Gastroesophageal sphincter (tissue), 3 donors: Measurements from ENCODE around the gene IL16.

ENCODE experiments used
- CTCF ChIP-seq, 4 experiments: fragments of 200-600 bp in 2 of 4; fragments of 450-650 bp in 2 of 4; sonication (generic) in 1 of 4; IDR thresholded peaks; one replicate each; pipeline ENCODE4 v1.5.1; 2017 to 2019; ENCODE audit warnings: antibody characterized with exemption in 4 of 4, mild to moderate bottlenecking in 2 of 4, moderate library complexity in 2 of 4
- EP300 ChIP-seq: sonication (generic); formaldehyde crosslinking; IDR thresholded peaks from one replicate; pipeline ENCODE4 v1.6.1; 2017; ENCODE audit warnings: antibody characterized with exemption, mild to moderate bottlenecking
- POLR2AphosphoS5 ChIP-seq: sonication (generic); formaldehyde crosslinking; IDR thresholded peaks from one replicate; pipeline ENCODE4 v1.6.1; 2017; ENCODE audit warnings: antibody characterized with exemption

GRCh38 chr15:81295486-81296121 is 98.9 kb downstream of the IL16 start:
- TF ChIP-seq CTCF (IDR thresholded peaks at IDR 0.05) (no peak), POLR2AphosphoS5 (no peak), EP300 (no peak)
